GM13977 (cell line): ENCODE data around the gene CALHM6.

Source experiments
- DNase-seq: peaks from one replicate; pipeline ENCODE4 v3.0.0; 2012; ENCODE audit warnings: low spot score
- in situ Hi-C: fragments of 300-500 bp; cut with MboI; formaldehyde crosslinking; loops from one replicate; pipeline ENCODE4 v1.12.0; 2022; ENCODE audit warnings: low sequenced_read_pairs, low pct_unique_long_range_greater_than_20kb, mixed read lengths, inconsistent platforms; ENCODE audit not compliant: unreplicated experiment
- TF ChIP-seq, protein P1 (sequence below): IDR thresholded peaks from 2 replicates; pipeline ENCODE4 v1.5.1; 2012; ENCODE audit warnings: mild to moderate bottlenecking, control low read depth; ENCODE audit not compliant: insufficient read depth; ENCODE audit errors: extremely low read depth, missing control alignments

CALHM6 gene

DNA sequence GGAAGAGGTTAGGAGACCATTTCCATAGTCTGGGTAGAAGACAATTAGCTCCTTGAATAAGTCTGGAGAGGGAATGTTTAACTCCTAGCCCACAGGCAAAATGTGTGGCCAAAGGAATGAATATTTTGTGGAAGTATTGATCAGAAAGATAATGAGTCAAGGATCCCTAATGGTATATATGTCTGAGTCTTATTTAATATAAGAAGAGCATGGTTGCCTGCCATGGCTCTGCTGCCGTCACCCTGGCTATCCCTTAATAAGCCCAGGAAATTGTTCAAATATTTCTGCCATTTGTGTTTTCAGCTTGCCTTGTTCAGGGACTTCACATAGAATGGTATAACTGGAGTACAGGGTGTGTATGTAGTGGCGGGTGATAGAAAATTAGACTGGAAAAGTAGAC, 18.1 kb upstream of the CALHM6 start:
- no peak for DNase-seq
- TF ChIP-seq, protein P1, sequence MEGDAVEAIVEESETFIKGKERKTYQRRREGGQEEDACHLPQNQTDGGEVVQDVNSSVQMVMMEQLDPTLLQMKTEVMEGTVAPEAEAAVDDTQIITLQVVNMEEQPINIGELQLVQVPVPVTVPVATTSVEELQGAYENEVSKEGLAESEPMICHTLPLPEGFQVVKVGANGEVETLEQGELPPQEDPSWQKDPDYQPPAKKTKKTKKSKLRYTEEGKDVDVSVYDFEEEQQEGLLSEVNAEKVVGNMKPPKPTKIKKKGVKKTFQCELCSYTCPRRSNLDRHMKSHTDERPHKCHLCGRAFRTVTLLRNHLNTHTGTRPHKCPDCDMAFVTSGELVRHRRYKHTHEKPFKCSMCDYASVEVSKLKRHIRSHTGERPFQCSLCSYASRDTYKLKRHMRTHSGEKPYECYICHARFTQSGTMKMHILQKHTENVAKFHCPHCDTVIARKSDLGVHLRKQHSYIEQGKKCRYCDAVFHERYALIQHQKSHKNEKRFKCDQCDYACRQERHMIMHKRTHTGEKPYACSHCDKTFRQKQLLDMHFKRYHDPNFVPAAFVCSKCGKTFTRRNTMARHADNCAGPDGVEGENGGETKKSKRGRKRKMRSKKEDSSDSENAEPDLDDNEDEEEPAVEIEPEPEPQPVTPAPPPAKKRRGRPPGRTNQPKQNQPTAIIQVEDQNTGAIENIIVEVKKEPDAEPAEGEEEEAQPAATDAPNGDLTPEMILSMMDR: no peak
- in situ Hi-C loops: no loop called here

DNA sequence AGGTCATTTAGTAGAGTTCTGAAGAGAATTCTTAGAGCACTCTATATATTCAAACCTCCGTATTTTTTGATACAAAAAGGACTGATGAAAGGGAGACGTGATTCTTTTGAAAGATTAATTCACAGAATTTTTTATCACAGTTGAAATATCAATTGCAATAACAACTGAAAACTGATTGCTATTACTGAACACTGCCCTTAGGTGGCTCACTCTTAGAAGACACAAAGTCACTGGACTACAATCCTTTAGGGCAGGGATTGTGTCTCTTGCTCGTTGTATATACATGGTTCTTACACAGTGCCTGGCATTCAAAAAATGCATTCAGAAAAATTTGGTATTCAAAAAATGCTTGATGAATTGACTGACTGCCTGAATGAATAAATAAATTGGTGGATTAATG, 17.1 kb upstream of the CALHM6 start:
- no peak for DNase-seq
- TF ChIP-seq, protein P1: peak; percentile 61
- in situ Hi-C loops: no loop called here

DNA sequence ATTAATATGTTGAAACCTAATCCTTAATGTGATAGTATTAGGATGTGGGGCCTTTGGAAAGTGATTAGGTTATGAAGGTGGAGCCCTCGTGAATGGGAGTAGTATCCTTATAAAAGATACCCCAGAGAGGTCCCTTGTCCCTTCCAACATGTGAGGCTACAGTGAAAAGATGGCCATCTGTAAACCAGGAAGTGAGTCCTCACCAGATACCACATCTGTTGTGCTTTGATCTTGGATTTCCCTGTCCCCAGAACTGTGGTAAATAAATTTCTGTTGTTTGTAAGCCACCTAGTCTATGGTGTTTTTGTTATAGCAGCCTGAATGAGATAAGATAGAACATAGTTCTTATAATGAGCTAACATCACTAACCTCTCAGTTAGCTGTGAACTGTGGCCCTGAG, 16.6 kb upstream of the CALHM6 start:
- no peak for DNase-seq
- TF ChIP-seq, protein P1: no peak
- in situ Hi-C loops: no loop called here

DNA sequence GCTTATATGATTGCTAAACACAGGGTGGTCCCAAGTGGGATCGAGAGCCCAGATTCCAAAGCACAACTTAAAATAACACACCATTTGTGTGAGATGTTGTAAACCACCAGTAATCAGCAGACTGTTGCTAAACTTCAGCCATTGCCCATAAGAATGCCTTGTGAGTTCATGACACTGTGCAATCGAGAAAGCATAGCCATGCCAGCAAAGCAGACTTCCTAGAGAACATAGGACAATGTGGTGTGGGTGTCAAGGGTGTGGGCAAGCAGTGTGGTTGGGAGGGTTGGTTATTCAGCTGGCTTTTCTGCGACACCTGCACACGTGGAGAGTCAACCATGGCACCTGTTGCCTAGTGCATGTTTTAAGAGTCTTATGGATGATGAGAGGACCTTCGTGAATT, 16.1 kb upstream of the CALHM6 start:
- TF ChIP-seq, protein P1: no peak
- DNase-seq: no peak
- in situ Hi-C loops: no loop called here

DNA sequence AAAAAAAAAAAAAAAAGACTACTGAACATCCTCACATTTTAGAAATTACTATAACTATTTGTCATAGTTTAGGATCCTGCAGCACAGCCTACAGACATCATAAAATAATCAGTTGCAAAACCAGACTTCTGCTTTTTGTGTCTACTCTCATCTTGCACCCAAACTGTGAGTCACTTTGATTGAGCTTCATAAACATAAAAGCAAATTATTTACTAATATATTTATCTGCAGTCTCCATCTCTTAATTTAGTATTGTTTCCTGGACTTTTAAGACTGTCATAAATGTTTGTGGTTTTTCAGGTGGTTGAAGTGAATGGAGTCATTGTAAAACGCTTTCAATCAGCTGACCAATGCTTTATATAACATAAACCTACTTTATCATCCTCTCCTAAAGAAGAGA, 14.8 kb upstream of the CALHM6 start:
- TF ChIP-seq, protein P1: no peak
- DNase-seq: no peak
- in situ Hi-C loops: no loop called here

DNA sequence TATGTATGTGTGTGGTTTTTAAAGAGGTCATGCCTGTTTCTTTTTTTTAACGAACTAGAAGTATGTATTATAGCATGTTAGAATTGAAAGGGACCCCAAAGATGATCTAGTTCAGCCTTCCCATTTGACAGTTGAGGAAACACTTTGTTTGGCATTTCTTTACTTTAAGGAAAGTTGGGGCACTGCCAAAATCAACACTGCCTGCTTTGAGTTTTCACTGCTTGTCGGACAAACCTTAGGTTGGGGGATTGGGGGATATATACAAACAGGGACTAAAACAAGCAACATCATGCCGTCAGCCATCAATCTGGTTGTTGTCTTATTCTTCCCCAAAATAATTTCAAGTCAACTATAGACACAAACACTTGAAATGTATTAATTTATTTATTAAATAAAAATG, 14.1 kb upstream of the CALHM6 start:
- in situ Hi-C loops: no loop called here
- TF ChIP-seq, protein P1: no peak
- no peak for DNase-seq

DNA sequence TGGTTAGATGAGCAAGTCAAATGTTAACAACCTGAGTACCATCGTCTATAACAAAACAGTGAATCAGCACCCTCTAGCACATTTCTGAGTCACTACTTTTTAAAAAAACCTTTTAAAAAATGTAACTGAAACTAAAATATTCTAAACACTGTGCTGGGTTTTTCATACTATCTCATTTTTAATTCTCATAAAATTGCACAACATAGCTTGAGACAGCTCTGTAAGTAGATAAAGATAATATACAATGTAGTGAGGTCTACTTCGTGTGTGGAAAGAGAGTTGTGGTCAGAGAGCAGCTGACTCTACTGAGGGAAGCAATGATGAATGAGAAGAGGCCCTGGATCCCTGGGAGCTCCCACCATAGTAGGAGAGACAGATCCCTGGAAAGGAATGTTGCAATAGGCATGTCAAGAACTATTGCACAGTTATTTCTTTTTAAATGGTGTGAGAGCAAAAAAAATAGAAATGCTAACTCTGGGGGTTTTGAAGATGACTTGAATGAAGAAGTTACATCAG, 13.6 kb upstream of the CALHM6 start:
- no peak for DNase-seq
- in situ Hi-C loops: no loop called here
- TF ChIP-seq, protein P1: peak; percentile 9
